Nephron (organoid): ENCODE results near the gene MTNR1B.

Experiments
- H3K27ac Mint-ChIP-seq, 3 experiments: 2 replicates each; pipeline ENCODE4 v1.8.0; 2020; ENCODE audit warnings: mixed read lengths in 3 of 3, mild to moderate bottlenecking in 2 of 3, moderate library complexity in 1 of 3
- H3K27me3 Mint-ChIP-seq: 2 replicates; pipeline ENCODE4 v1.8.0; 2021; ENCODE audit warnings: low read depth, mild to moderate bottlenecking, moderate library complexity, mixed read lengths
- H3K36me3 Mint-ChIP-seq: 2 replicates; pipeline ENCODE4 v1.8.0; 2020; ENCODE audit warnings: low read depth, mixed read lengths
- H3K4me1 Mint-ChIP-seq: 2 replicates; pipeline ENCODE4 v1.8.0; 2020; ENCODE audit warnings: mixed read lengths
- H3K4me3 Mint-ChIP-seq, 3 experiments: 2 replicates each; pipeline ENCODE4 v1.8.0; 2020; ENCODE audit warnings: mild to moderate bottlenecking in 3 of 3, mixed read lengths in 3 of 3, moderate library complexity in 2 of 3
- H3K9me3 Mint-ChIP-seq: 2 replicates; pipeline ENCODE4 v1.8.0; 2020; ENCODE audit warnings: mixed read lengths
- TF ChIP-seq, protein P1 (sequence below), 3 experiments: fragments of 200-600 bp; sonication (generic); IDR thresholded peaks; one replicate each; pipeline ENCODE4 v1.5.0; 2021; ENCODE audit warnings: antibody characterized with exemption in 3 of 3; ENCODE audit not compliant: unreplicated experiment in 3 of 3

MTNR1B gene

GRCh38 chr11:93013646-93014045 is 44.2 kb downstream of the MTNR1B start:
- no peak overlapping the region for H3K4me3 Mint-ChIP-seq
- H3K4me1 Mint-ChIP-seq = no peaks in the 10 kb centered on the region
- TF ChIP-seq, protein P1, sequence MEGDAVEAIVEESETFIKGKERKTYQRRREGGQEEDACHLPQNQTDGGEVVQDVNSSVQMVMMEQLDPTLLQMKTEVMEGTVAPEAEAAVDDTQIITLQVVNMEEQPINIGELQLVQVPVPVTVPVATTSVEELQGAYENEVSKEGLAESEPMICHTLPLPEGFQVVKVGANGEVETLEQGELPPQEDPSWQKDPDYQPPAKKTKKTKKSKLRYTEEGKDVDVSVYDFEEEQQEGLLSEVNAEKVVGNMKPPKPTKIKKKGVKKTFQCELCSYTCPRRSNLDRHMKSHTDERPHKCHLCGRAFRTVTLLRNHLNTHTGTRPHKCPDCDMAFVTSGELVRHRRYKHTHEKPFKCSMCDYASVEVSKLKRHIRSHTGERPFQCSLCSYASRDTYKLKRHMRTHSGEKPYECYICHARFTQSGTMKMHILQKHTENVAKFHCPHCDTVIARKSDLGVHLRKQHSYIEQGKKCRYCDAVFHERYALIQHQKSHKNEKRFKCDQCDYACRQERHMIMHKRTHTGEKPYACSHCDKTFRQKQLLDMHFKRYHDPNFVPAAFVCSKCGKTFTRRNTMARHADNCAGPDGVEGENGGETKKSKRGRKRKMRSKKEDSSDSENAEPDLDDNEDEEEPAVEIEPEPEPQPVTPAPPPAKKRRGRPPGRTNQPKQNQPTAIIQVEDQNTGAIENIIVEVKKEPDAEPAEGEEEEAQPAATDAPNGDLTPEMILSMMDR (IDR thresholded peaks at IDR 0.05; ENCODE audit: unreplicated experiment in 3 of 3) = no peak
- H3K9me3 Mint-ChIP-seq = peaks cover 7% of the 10 kb centered on the region
- peaks cover 7% of the 10 kb centered on the region for H3K27me3 Mint-ChIP-seq
- no peaks in the 10 kb centered on the region for H3K36me3 Mint-ChIP-seq
- H3K27ac Mint-ChIP-seq = no peak overlapping the region

DNA sequence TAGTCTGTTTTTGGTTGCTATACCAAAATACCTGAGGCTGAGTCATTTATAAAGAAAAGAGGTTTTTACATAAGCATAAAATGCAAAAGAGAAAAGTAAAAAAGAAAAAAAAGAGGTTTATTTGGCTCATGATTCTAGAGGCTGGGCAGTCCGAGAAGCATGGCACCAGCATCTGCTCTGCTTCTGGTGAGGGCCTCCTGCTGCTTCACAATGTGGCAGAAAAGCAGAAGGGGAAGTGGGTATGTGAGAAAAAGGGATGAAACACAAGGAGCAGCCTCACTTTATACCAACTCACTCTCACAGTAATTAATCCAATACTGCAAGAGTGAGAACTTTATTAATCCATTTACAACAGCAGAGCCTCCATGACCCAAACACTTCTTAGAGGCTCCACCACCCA is 47.1 kb downstream of the MTNR1B start:
- Mint-ChIP-seq H3K36me3 (no peaks in the 10 kb centered on the region), H3K9me3 (peaks cover 9% of the 10 kb centered on the region), H3K4me1 (peaks cover 19% of the 10 kb centered on the region), H3K27ac (no peak overlapping the region), H3K27me3 (peaks cover 13% of the 10 kb centered on the region), H3K4me3 (no peak overlapping the region)
- TF ChIP-seq, protein P1 (IDR thresholded peaks at IDR 0.05; ENCODE audit: unreplicated experiment in 3 of 3) = no peak

DNA sequence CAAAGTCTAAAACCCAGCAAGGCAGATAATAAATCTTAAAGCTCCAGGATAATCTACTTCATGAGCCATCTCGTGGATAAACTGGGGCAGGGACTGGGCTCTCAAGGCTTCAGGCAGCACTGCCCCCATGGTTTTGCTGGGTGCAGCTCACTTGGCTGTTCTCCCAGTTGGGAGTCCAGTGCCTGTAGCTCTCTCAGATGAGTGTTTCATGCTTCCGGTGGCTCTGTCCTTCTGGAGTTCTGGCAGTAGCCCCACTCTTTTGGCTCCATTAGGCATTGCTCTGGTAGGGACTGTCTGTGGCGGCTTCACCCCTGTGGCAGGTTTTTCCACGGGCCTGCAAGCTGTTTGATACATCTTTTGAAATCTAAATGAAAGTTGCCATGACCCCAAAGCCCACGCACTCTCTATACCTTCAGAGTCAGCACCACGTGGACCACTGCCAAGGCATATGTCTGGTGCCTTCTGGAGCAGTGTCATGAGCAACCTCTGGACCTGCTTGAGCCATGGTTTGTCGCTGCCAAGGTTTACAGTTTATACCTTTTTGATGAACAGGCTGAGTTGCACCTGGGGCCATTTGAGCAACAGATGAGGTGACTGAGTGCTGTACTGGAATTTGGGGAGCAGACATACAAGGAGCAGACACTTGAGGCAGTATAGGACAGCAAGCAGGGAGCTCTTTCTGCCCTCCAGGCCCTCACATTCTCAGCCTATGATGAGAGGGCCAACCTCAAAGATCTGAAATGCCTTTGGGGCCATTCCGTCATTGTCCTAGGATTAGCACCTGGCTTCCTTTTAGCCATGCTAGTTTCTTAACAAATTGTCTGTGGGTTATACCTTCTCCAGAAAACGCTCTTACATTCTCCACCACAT is 48.6 kb downstream of the MTNR1B start:
- TF ChIP-seq, protein P1 (IDR thresholded peaks at IDR 0.05; ENCODE audit: unreplicated experiment in 3 of 3) = no peak
- H3K9me3 Mint-ChIP-seq = peaks cover 9% of the 10 kb centered on the region
- no peaks in the 10 kb centered on the region for H3K36me3 Mint-ChIP-seq
- peaks cover 13% of the 10 kb centered on the region for H3K27me3 Mint-ChIP-seq
- H3K27ac Mint-ChIP-seq = no peak overlapping the region
- no peak overlapping the region for H3K4me3 Mint-ChIP-seq
- H3K4me1 Mint-ChIP-seq = peaks cover 20% of the 10 kb centered on the region

- Mint-ChIP-seq H3K36me3 (no peaks in the 10 kb centered on the region), H3K9me3 (peaks cover 9% of the 10 kb centered on the region), H3K27ac (peak overlapping the region; percentile 43 to 92 (median 52)), H3K27me3 (peaks cover 9% of the 10 kb centered on the region), H3K4me1 (peaks cover 20% of the 10 kb centered on the region), H3K4me3 (no peak overlapping the region)
- TF ChIP-seq, protein P1 (IDR thresholded peaks at IDR 0.05; ENCODE audit: unreplicated experiment in 3 of 3) = no peak
Observed at GRCh38 chr11:93020248-93021046, 51.0 kb downstream of the MTNR1B start.

GRCh38 chr11:93024369-93024768 is 54.9 kb downstream of the MTNR1B start:
- Mint-ChIP-seq H3K36me3 (no peaks in the 10 kb centered on the region), H3K27ac (no peak overlapping the region)

More at GRCh38 chr11:93024369-93024768, 54.9 kb downstream of the MTNR1B start:
- peaks cover 5% of the 10 kb centered on the region for H3K27me3 Mint-ChIP-seq
- H3K4me3 Mint-ChIP-seq = no peak overlapping the region
- peaks cover 2% of the 10 kb centered on the region for H3K9me3 Mint-ChIP-seq
- TF ChIP-seq, protein P1 (IDR thresholded peaks at IDR 0.05; ENCODE audit: unreplicated experiment in 3 of 3) = no peak
- peaks cover 20% of the 10 kb centered on the region for H3K4me1 Mint-ChIP-seq
